NK-92 (cell line): ENCODE measurements around the gene P2RY8.
A peak's percentile ranks its signal among the peaks of the same experiment; 100 is the strongest.
"Not testable (repeated sequence)": the region's sequence is repeated elsewhere in the genome, so short reads cannot be mapped to it uniquely, and the experiment has no call there.

ENCODE experiments used
- DNase-seq: peaks from one replicate; lab custom pipeline; 2025; ENCODE audit not compliant: unreplicated experiment; lab: John Stamatoyannopoulos, UW

P2RY8 gene

GRCh38 chrX:1537031-1537715 is at the start of gene P2RY8:
Gene P2RY8 (minus strand): TSS chrX:1537185. CDS start chrX:1466558, 70,627 bp downstream.
- peak; percentile 4 for DNase-seq

GRCh38 chrX:1584237-1585011 is 47.4 kb upstream of the P2RY8 start:
- no peak for DNase-seq

GRCh38 chrX:1582686-1583437 is 45.9 kb upstream of the P2RY8 start:
- no peak for DNase-seq

GRCh38 chrX:1581132-1581531 is 44.1 kb upstream of the P2RY8 start:
- DNase-seq = no peak

GRCh38 chrX:1578511-1579173 is 41.7 kb upstream of the P2RY8 start:
- DNase-seq = peak; percentile 1

GRCh38 chrX:1577845-1578244 is 40.9 kb upstream of the P2RY8 start:
- DNase-seq = no peak

- no peak for DNase-seq
Measured at GRCh38 chrX:1576201-1576992, 39.4 kb upstream of the P2RY8 start.

- not testable (repeated sequence) for DNase-seq
Measured at GRCh38 chrX:1574181-1574580, 37.2 kb upstream of the P2RY8 start.

GRCh38 chrX:1564750-1565683 is 28.0 kb upstream of the P2RY8 start:
- DNase-seq = no peak

GRCh38 chrX:1564077-1564476 is 27.1 kb upstream of the P2RY8 start:
- DNase-seq = not testable (repeated sequence)

- no peak for DNase-seq
Measured at GRCh38 chrX:1561164-1561563, 24.2 kb upstream of the P2RY8 start.

- DNase-seq = no peak
Measured at GRCh38 chrX:1558761-1559468, 21.9 kb upstream of the P2RY8 start.

GRCh38 chrX:1557442-1557841 is 20.5 kb upstream of the P2RY8 start:
- not testable (repeated sequence) for DNase-seq

- DNase-seq = no peak
Measured at GRCh38 chrX:1555370-1555769, 18.4 kb upstream of the P2RY8 start.

GRCh38 chrX:1554469-1555210 is 17.7 kb upstream of the P2RY8 start:
- no peak for DNase-seq

- DNase-seq = no peak
Measured at GRCh38 chrX:1551959-1552546, 15.1 kb upstream of the P2RY8 start.

GRCh38 chrX:1546691-1547251 is 9.8 kb upstream of the P2RY8 start:
- DNase-seq = no peak
